Right atrium auricular region (tissue), 2 donors: ENCODE measurements around the gene TSC22D3. TPM values are rescaled to one million over a fixed set of nuclear protein-coding genes. Genes with fewer than 3 reads are reported as not detected.

Experiments
- DNase-seq: peaks from one replicate; pipeline ENCODE4 v3.0.0-alpha.2; 2019; ENCODE audit warnings: low spot score
- H3K27ac ChIP-seq, 2 donors: fragments of 200-600 bp; sonication (generic); 1 replicate in 1 of 2; 2 replicates in 1 of 2; pipeline ENCODE4 v1.5.1; 2016 to 2019
- H3K27me3 ChIP-seq, 2 donors: fragments of 200-600 bp; sonication (generic); one replicate each; pipeline versions ENCODE4 v1.5.1 to v1.6.0; 2017 to 2019
- H3K36me3 ChIP-seq: fragments of 200-600 bp; sonication (generic); one replicate; pipeline ENCODE4 v1.5.1; 2016
- H3K4me1 ChIP-seq, 2 donors: fragments of 200-600 bp; sonication (generic); one replicate each; pipeline versions ENCODE4 v1.5.1 to v1.6.0; 2017 to 2019
- H3K4me3 ChIP-seq, 2 donors: fragments of 200-600 bp; sonication (generic); 1 replicate in 1 of 2; 2 replicates in 1 of 2; pipeline ENCODE4 v1.5.1; 2017 to 2019; ENCODE audit warnings: mild to moderate bottlenecking in 1 of 2, moderate library complexity in 1 of 2
- H3K9me3 ChIP-seq, 2 donors: fragments of 200-600 bp; sonication (generic); one replicate each; pipeline ENCODE4 v1.5.1; 2019
- CTCF ChIP-seq, 2 donors: fragments of 200-600 bp; sonication (generic); IDR thresholded peaks; one replicate each; pipeline ENCODE4 v1.5.1; 2019; ENCODE audit warnings: antibody characterized with exemption in 2 of 2
- total RNA-seq, 2 donors: library from RNA; depleted of rRNA; stranded (reverse); fragments of >200 nt; gene quantifications; one replicate each; pipeline ENCODE4 v1.1.0, GENCODE V29; 2016

TSC22D3 gene
- total RNA-seq, 2 donors from 2014 or later = 184 to 193 TPM

DNA sequence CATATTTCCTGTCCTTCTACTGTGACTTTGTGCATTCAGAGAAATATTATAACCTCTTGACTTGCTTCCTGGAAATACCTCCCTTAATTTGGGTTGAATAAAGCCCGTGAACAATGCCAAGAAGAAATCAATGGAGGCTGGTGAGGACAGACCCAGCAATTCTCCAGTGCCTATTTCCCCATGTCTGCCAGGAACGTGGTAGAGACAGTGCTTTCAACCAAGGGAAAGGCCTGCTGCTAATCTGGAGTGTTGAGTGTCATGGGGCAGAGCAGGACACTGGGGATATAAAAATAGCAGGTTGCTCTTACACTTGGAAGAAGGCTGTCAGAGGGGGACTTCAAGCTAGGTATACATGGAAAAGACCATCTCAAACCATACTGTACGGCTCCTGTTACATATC, 19.9 kb downstream of the TSC22D3 start:
- DNase-seq = no peak
- no peaks in the 10 kb centered on the region for H3K36me3 ChIP-seq
- H3K4me1 ChIP-seq = peaks cover 0 to 31% of the 10 kb centered on the region in 2 donors
- H3K4me3 ChIP-seq = no peak overlapping the region
- no peaks in the 10 kb centered on the region for H3K27me3 ChIP-seq
- TF ChIP-seq CTCF (IDR thresholded peaks at IDR 0.05) = no peak
- no peaks in the 10 kb centered on the region for H3K9me3 ChIP-seq
- H3K27ac ChIP-seq = peak overlapping the region; percentile 52 to 59

DNA sequence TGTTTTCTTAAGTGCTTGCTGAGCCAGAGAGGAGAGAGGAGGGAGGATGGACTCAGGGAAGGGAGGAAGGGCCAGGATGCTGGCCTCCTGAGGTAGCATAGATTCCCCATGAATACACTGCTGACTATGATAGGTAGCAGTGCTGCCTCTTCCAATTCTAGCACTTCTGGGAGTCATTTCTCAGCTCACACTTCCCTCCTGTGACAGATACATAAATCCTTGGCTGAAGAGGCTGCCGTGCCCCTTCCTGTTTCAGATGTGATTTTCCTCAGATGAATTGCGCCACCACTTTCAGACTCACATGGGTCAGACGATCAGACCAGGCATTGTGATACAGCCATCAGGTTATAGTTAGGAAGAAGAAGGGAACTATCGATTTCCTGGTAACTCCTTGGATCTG, 22.4 kb downstream of the TSC22D3 start:
- Histone ChIP-seq H3K9me3 (no peaks in the 10 kb centered on the region), H3K27ac (peak overlapping the region in 1 of 2 donors; percentile 42), H3K4me3 (no peak overlapping the region), H3K4me1 (peaks cover 0 to 37% of the 10 kb centered on the region in 2 donors), H3K36me3 (no peaks in the 10 kb centered on the region), H3K27me3 (no peaks in the 10 kb centered on the region)
- TF ChIP-seq CTCF (IDR thresholded peaks at IDR 0.05) = no peak
- no peak for DNase-seq

DNA sequence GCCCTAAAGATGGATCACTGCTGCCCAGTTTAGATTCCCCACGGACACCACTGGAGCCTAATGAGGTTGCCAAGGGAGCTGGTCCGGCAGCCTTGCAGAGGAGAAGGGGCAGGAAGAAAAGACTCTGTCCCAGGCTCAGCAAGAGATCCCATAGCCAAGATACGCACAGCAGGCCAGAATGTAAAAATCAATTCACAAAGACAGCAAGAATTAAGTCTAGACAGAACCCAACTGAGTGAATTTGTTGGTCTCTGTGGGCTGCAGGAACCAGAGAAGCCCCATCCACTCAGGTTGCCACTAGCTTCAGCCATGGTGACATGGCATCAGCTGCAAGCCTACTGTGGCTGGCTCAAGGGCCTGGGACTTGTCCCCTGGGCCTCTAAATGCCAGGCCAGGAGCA, 22.9 kb downstream of the TSC22D3 start:
- Histone ChIP-seq H3K9me3 (no peaks in the 10 kb centered on the region), H3K36me3 (no peaks in the 10 kb centered on the region), H3K27ac (peak overlapping the region in 1 of 2 donors; percentile 42), H3K27me3 (no peaks in the 10 kb centered on the region), H3K4me1 (peaks cover 0 to 42% of the 10 kb centered on the region in 2 donors), H3K4me3 (no peak overlapping the region)
- no peak for TF ChIP-seq CTCF (IDR thresholded peaks at IDR 0.05)
- DNase-seq = no peak

- H3K27me3 ChIP-seq = no peaks in the 10 kb centered on the region
- DNase-seq = no peak
- H3K36me3 ChIP-seq = no peaks in the 10 kb centered on the region
- peak overlapping the region in 1 of 2 donors; percentile 42 for H3K27ac ChIP-seq
- no peak overlapping the region for H3K4me3 ChIP-seq
- TF ChIP-seq CTCF (IDR thresholded peaks at IDR 0.05) = no peak
- peaks cover 0 to 47% of the 10 kb centered on the region in 2 donors for H3K4me1 ChIP-seq
- H3K9me3 ChIP-seq = no peaks in the 10 kb centered on the region
Observed at GRCh38 chrX:107752043-107752442, 23.5 kb downstream of the TSC22D3 start.

GRCh38 chrX:107750861-107751445, 24.6 kb downstream of the TSC22D3 start:
- TF ChIP-seq CTCF (IDR thresholded peaks at IDR 0.05) = no peak
- no peak for DNase-seq
- H3K4me1 ChIP-seq = peaks cover 0 to 47% of the 10 kb centered on the region in 2 donors
- H3K36me3 ChIP-seq = no peaks in the 10 kb centered on the region
- no peak overlapping the region for H3K4me3 ChIP-seq
- H3K27me3 ChIP-seq = no peaks in the 10 kb centered on the region
- H3K27ac ChIP-seq = peak overlapping the region in 1 of 2 donors; percentile 21
- no peaks in the 10 kb centered on the region for H3K9me3 ChIP-seq

DNA sequence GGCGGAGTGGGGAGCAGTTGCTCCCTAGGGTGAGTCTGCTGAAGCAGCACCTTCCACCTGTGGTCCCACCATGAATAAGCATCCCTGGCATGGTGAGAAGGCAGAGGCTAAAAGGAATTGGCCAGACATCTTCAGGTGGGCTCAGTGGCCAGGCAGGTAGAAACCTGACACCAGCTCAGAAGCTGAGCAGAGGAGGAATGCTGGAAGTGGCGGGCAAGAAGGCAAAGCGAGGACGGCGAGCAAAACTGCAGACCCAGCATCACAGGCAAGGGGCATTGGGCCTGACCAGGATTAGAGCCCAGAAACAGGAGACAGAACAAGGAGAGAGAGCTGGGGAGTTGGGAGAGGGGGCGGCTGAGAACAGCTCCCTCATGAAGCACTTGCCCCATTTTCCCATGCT, 25.3 kb downstream of the TSC22D3 start:
- Histone ChIP-seq H3K4me3 (no peak overlapping the region), H3K27ac (no peak overlapping the region), H3K36me3 (no peaks in the 10 kb centered on the region), H3K9me3 (no peaks in the 10 kb centered on the region), H3K27me3 (no peaks in the 10 kb centered on the region), H3K4me1 (peaks cover 0 to 42% of the 10 kb centered on the region in 2 donors)
- no peak for TF ChIP-seq CTCF (IDR thresholded peaks at IDR 0.05)
- no peak for DNase-seq
